HEK293T (cell line): ENCODE measurements around the gene NAV2.

Experiments used
- ARNT ChIP-seq: fragments of 450-650 bp; IDR thresholded peaks from 2 replicates; pipeline ENCODE4 v1.6.1; 2017; ENCODE audit warnings: mild to moderate bottlenecking
- BHLHE40 ChIP-seq: fragments of 450-650 bp; IDR thresholded peaks from 2 replicates; pipeline ENCODE4 v1.6.1; 2016; ENCODE audit warnings: mild to moderate bottlenecking, moderate library complexity, borderline replicate concordance
- ELF4 ChIP-seq: fragments of 450-650 bp; IDR thresholded peaks from 2 replicates; pipeline ENCODE4 v1.6.1; 2017; ENCODE audit warnings: antibody characterized with exemption
- FOXM1 ChIP-seq: fragments of 450-650 bp; IDR thresholded peaks from 2 replicates; pipeline ENCODE4 v1.6.1; 2017; ENCODE audit warnings: mild to moderate bottlenecking, borderline replicate concordance
- HDGF ChIP-seq: fragments of 450-650 bp; IDR thresholded peaks from 2 replicates; pipeline ENCODE4 v1.6.1; 2017; ENCODE audit warnings: antibody characterized with exemption, borderline replicate concordance
- L3MBTL2 ChIP-seq: fragments of 450-650 bp; conservative IDR thresholded peaks from 2 replicates; pipeline ENCODE4 v1.6.1; 2016; ENCODE audit warnings: mild to moderate bottlenecking
- LEF1 ChIP-seq: fragments of 450-650 bp; IDR thresholded peaks from 2 replicates; pipeline ENCODE4 v1.6.1; 2017; ENCODE audit warnings: mild to moderate bottlenecking, borderline replicate concordance
- NFRKB ChIP-seq: fragments of 450-650 bp; IDR thresholded peaks from 2 replicates; pipeline ENCODE4 v1.6.1; 2016; ENCODE audit warnings: mild to moderate bottlenecking, moderate library complexity
- PKNOX1 ChIP-seq: fragments of 450-650 bp; IDR thresholded peaks from 2 replicates; pipeline ENCODE4 v1.6.1; 2016
- SP1 ChIP-seq: fragments of 450-650 bp; IDR thresholded peaks from 2 replicates; pipeline ENCODE4 v1.6.1; 2017
- SUZ12 ChIP-seq: fragments of 450-650 bp; IDR thresholded peaks from 2 replicates; pipeline ENCODE4 v1.6.1; 2016; ENCODE audit warnings: mild to moderate bottlenecking
- TARDBP ChIP-seq: fragments of 450-650 bp; IDR thresholded peaks from 2 replicates; pipeline ENCODE4 v1.6.1; 2016

GRCh38 chr11:20042811-20043341 is 330.2 kb downstream of the NAV2 start:
- TF ChIP-seq LEF1 (no peak), L3MBTL2 (no peak), ELF4 (no peak), NFRKB (no peak), FOXM1 (no peak), HDGF (no peak), SP1 (no peak), SUZ12 (no peak), PKNOX1 (no peak), ARNT (no peak), BHLHE40 (no peak), TARDBP (no peak)
